Hepatocyte (in vitro differentiated cells): ENCODE measurements around the gene HOXD13.

Experiments used
- CTCF ChIP-seq: fragments of 200-600 bp; sonication (generic); IDR thresholded peaks from 2 replicates; pipeline ENCODE4 v1.5.1; 2016; ENCODE audit warnings: antibody characterized with exemption, mild to moderate bottlenecking; ENCODE audit not compliant: poor library complexity
- EZH2 ChIP-seq: fragments of 200-600 bp; sonication (generic); IDR thresholded peaks from 2 replicates; pipeline ENCODE4 v1.6.1; 2016; ENCODE audit warnings: antibody characterized with exemption, mild to moderate bottlenecking, borderline replicate concordance

GRCh38 chr2:176133389-176133788 is 40.9 kb downstream of the HOXD13 start:
- TF ChIP-seq EZH2 (no peak), CTCF (no peak)
